CD4-positive, alpha-beta T cell (primary cell): ENCODE data around the gene RBM19. TPM values are rescaled to one million over a fixed set of nuclear protein-coding genes. Genes with fewer than 3 reads are reported as not detected.

Experiments used
- ATAC-seq: fragments of 200-7000 bp; cut with Tn5 transposase; one replicate; pipeline ENCODE4 v1.10.0; 2022; ENCODE audit warnings: mild to moderate bottlenecking; ENCODE audit not compliant: poor library complexity
- CTCF ChIA-PET: fragments of 350-600 bp; sonication (Branson Sonifier 250); formaldehyde crosslinking; loops from one replicate; lab custom pipeline; 2021; ENCODE audit warnings: antibody characterized with exemption, inconsistent platforms; lab: Charles Lee
- POLR2A ChIA-PET: fragments of 350-600 bp; sonication (Branson Sonifier 250); formaldehyde crosslinking; loops from one replicate; lab custom pipeline; 2021; ENCODE audit warnings: antibody characterized with exemption, inconsistent platforms; lab: Charles Lee
- DNase-seq, 14 experiments: peaks; one replicate each; pipeline ENCODE4 v3.0.0-alpha.2; 2013 to 2020; ENCODE audit warnings: mixed read lengths in 2 of 14
- H3K27ac ChIP-seq, 2 donors: one replicate each; pipeline versions ENCODE4 v1.5.1 to v1.7.0; 2013; ENCODE audit warnings: low read length in 2 of 2, low read depth in 1 of 2, mild to moderate bottlenecking in 1 of 2
- H3K27me3 ChIP-seq, 2 experiments: 1 replicate in 1 of 2; 2 replicates in 1 of 2; pipeline versions ENCODE4 v1.6.1 to v1.7.0; 2013; ENCODE audit warnings: low read length in 2 of 2, control low read depth in 1 of 2, mild to moderate bottlenecking in 1 of 2, moderate library complexity in 1 of 2; ENCODE audit not compliant: insufficient read depth in 2 of 2, control insufficient read depth in 1 of 2
- H3K36me3 ChIP-seq: one replicate; pipeline ENCODE4 v1.6.1; 2013; ENCODE audit warnings: low read length, control low read depth; ENCODE audit not compliant: insufficient read depth
- H3K4me1 ChIP-seq: one replicate; pipeline ENCODE4 v1.6.1; 2013; ENCODE audit warnings: low read length, control low read depth; ENCODE audit not compliant: insufficient read depth
- H3K4me3 ChIP-seq: one replicate; pipeline ENCODE4 v1.5.1; 2013; ENCODE audit warnings: mild to moderate bottlenecking, low read length, moderate library complexity
- H3K9me3 ChIP-seq, 2 experiments: 1 replicate in 1 of 2; 2 replicates in 1 of 2; pipeline versions ENCODE4 v1.6.1 to v1.7.0; 2013; ENCODE audit warnings: low read length in 2 of 2, mild to moderate bottlenecking in 2 of 2, control low read depth in 1 of 2, moderate library complexity in 1 of 2; ENCODE audit not compliant: control insufficient read depth in 1 of 2, insufficient read depth in 1 of 2
- H3K27ac Mint-ChIP-seq: one replicate; pipeline ENCODE4 v1.8.0; 2020; ENCODE audit warnings: mixed read lengths
- H3K27me3 Mint-ChIP-seq: one replicate; pipeline ENCODE4 v1.8.0; 2021; ENCODE audit warnings: mixed read lengths
- H3K36me3 Mint-ChIP-seq: one replicate; pipeline ENCODE4 v1.8.0; 2021; ENCODE audit warnings: low read depth, mixed read lengths
- H3K4me1 Mint-ChIP-seq: one replicate; pipeline ENCODE4 v1.8.0; 2021; ENCODE audit warnings: low read depth, mixed read lengths
- H3K4me3 Mint-ChIP-seq: one replicate; pipeline ENCODE4 v1.8.0; 2020; ENCODE audit warnings: mild to moderate bottlenecking, mixed read lengths
- H3K9me3 Mint-ChIP-seq: one replicate; pipeline ENCODE4 v1.8.0; 2020; ENCODE audit warnings: mixed read lengths
- intact Hi-C, 2 experiments: fragments of 100-400 bp; cut with DNase I in 1 of 2; cut with micrococcal nuclease in 1 of 2; formaldehyde crosslinking; loops; one replicate each; pipeline versions ENCODE4 v1.15.1 to v1.9.0; 2023 to 2025; cut with DNase I, micrococcal nuclease
- total RNA-seq, 174 experiments: library from RNA in 2 of 174; stranded (reverse) in 2 of 174; gene quantifications; one replicate each; pipeline ENCODE4 v1.2.3 and lab custom pipeline; 2021 to 2026
- TF ChIP-seq, protein P1 (sequence below): fragments of 200-600 bp; IDR thresholded peaks from one replicate; pipeline ENCODE4 v1.8.0; 2022; ENCODE audit warnings: antibody characterized with exemption, mild to moderate bottlenecking

RBM19 gene
- total RNA-seq, 2 experiments from 2014 or later, result 57.1 to 58.5 TPM

- Mint-ChIP-seq H3K4me1 (no peaks in the 10 kb centered on the region), H3K4me3 (no peak overlapping the region), H3K9me3 (no peaks in the 10 kb centered on the region), H3K36me3 (peaks cover 72% of the 10 kb centered on the region), H3K27ac (no peak overlapping the region), H3K27me3 (no peaks in the 10 kb centered on the region)
- Histone ChIP-seq H3K36me3 (peaks cover 44% of the 10 kb centered on the region), H3K9me3 (no peaks in the 10 kb centered on the region), H3K4me1 (no peaks in the 10 kb centered on the region), H3K27me3 (no peaks in the 10 kb centered on the region), H3K27ac (no peak overlapping the region), H3K4me3 (no peak overlapping the region)
- CTCF ChIA-PET, result no interaction called here
- no peak for ATAC-seq
- POLR2A ChIA-PET, result no interaction called here
- intact Hi-C loops, result no loop called here
- DNase-seq, result no peak
- TF ChIP-seq, protein P1, sequence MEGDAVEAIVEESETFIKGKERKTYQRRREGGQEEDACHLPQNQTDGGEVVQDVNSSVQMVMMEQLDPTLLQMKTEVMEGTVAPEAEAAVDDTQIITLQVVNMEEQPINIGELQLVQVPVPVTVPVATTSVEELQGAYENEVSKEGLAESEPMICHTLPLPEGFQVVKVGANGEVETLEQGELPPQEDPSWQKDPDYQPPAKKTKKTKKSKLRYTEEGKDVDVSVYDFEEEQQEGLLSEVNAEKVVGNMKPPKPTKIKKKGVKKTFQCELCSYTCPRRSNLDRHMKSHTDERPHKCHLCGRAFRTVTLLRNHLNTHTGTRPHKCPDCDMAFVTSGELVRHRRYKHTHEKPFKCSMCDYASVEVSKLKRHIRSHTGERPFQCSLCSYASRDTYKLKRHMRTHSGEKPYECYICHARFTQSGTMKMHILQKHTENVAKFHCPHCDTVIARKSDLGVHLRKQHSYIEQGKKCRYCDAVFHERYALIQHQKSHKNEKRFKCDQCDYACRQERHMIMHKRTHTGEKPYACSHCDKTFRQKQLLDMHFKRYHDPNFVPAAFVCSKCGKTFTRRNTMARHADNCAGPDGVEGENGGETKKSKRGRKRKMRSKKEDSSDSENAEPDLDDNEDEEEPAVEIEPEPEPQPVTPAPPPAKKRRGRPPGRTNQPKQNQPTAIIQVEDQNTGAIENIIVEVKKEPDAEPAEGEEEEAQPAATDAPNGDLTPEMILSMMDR, result no peak
Observed at GRCh38 chr12:113899561-113900471, 66.3 kb downstream of the RBM19 start.

DNA sequence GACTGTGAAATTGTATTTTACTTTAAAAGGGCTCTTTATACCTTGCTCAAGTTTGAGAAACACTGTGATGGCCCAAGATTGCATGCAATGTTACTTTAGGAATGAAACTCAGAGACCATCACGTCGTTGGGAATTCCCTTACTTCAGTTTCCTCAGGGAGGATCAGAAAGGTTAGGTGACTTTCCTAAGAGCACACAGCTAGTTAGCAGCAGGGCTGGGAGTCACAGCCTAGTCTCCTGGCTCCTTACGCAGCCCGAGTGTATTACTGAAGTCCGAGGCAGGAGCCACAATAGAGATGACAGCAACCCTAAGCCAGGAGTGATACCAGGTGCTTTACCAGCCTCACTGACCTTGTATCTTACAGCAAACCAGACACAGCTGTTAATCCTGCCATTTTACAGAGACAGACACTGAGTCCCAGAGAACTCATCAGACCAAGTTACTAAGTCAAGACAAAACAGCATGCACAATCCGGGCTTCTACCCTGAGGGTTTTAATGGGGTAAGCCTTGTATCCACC, 67.0 kb downstream of the RBM19 start:
- TF ChIP-seq, protein P1, result no peak
- H3K36me3 Mint-ChIP-seq, result peaks cover 71% of the 10 kb centered on the region

DNA sequence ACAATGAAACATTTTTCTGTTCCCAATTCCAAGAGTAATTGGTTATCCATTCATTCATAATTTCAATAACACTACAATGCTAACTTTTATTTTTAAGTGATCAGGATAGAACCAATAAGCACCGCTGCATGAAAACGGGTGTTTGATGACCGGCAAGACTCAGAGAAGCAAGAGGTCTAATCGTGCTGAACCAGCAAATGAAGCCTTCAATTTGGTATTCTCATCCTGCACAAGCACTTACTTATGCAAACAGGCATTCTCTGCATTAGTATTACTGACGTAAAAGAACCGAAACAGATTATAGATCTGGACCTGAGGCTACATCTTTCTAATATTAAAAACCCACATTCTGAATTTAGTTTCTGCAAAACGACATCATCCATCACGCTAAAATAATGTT, 67.7 kb downstream of the RBM19 start:
- no peak overlapping the region for H3K27ac ChIP-seq

More for the DNA sequence above, 67.0 kb downstream of the RBM19 start:
- no peaks in the 10 kb centered on the region for H3K4me1 ChIP-seq
- H3K27ac ChIP-seq, result no peak overlapping the region
- H3K4me3 ChIP-seq, result no peak overlapping the region
- H3K36me3 ChIP-seq, result peaks cover 39% of the 10 kb centered on the region
- Mint-ChIP-seq H3K4me1 (no peaks in the 10 kb centered on the region), H3K27me3 (no peaks in the 10 kb centered on the region), H3K4me3 (no peak overlapping the region), H3K9me3 (no peaks in the 10 kb centered on the region), H3K27ac (no peak overlapping the region)
- ATAC-seq, result no peak
- ChIA-PET CTCF (no interaction called here), POLR2A (no interaction called here)
- DNase-seq, result no peak
- intact Hi-C loops, result no loop called here
- no peaks in the 10 kb centered on the region for H3K9me3 ChIP-seq
- no peaks in the 10 kb centered on the region for H3K27me3 ChIP-seq

More for the DNA sequence above, 67.7 kb downstream of the RBM19 start:
- DNase-seq (no peak), ATAC-seq (no peak)
- Mint-ChIP-seq H3K4me3 (no peak overlapping the region), H3K4me1 (no peaks in the 10 kb centered on the region), H3K9me3 (no peaks in the 10 kb centered on the region), H3K27me3 (no peaks in the 10 kb centered on the region), H3K27ac (no peak overlapping the region), H3K36me3 (peaks cover 72% of the 10 kb centered on the region)
- CTCF ChIA-PET, result no interaction called here
- H3K36me3 ChIP-seq, result peaks cover 33% of the 10 kb centered on the region
- POLR2A ChIA-PET, result no interaction called here
- no peaks in the 10 kb centered on the region for H3K27me3 ChIP-seq
- TF ChIP-seq, protein P1, result no peak
- no peaks in the 10 kb centered on the region for H3K4me1 ChIP-seq
- intact Hi-C loops, result no loop called here
- no peak overlapping the region for H3K4me3 ChIP-seq
- H3K9me3 ChIP-seq, result no peaks in the 10 kb centered on the region
